HG02840 (cell line): ENCODE measurements around the gene CCSER1.
"Not testable (repeated sequence)": the region's sequence is repeated elsewhere in the genome, so short reads cannot be mapped to it uniquely, and the experiment has no call there.

Source experiments
- ATAC-seq: cut with Tn5 transposase; IDR thresholded peaks from one replicate; pipeline ENCODE4 v1.9.1; 2021; ENCODE audit warnings: mild to moderate bottlenecking, moderate library complexity, moderate number of reproducible peaks; ENCODE audit not compliant: unreplicated experiment, low FRiP score

Gene CCSER1

GRCh38 chr4:90419124-90419711, 292.0 kb downstream of the CCSER1 start:
- ATAC-seq, result no peak

- no peak for ATAC-seq
Observed at GRCh38 chr4:90421161-90421560, 294.0 kb downstream of the CCSER1 start.

GRCh38 chr4:90425893-90426292, 298.7 kb downstream of the CCSER1 start:
- no peak for ATAC-seq

- ATAC-seq, result no peak
Observed at GRCh38 chr4:90438522-90438921, 311.3 kb downstream of the CCSER1 start.

GRCh38 chr4:90441770-90442169, 314.6 kb downstream of the CCSER1 start:
- no peak for ATAC-seq

GRCh38 chr4:90442619-90443018, 315.4 kb downstream of the CCSER1 start:
- ATAC-seq, result no peak

- no peak for ATAC-seq
Observed at GRCh38 chr4:90443231-90443630, 316.0 kb downstream of the CCSER1 start.

GRCh38 chr4:90444904-90445303, 317.7 kb downstream of the CCSER1 start:
- ATAC-seq, result no peak

GRCh38 chr4:90445380-90445779, 318.2 kb downstream of the CCSER1 start:
- ATAC-seq, result no peak

- ATAC-seq, result no peak
Observed at GRCh38 chr4:90449626-90450025, 322.4 kb downstream of the CCSER1 start.

GRCh38 chr4:90456891-90457290, 329.7 kb downstream of the CCSER1 start:
- no peak for ATAC-seq

- ATAC-seq, result no peak
Observed at GRCh38 chr4:90457817-90458216, 330.6 kb downstream of the CCSER1 start.

- no peak for ATAC-seq
Observed at GRCh38 chr4:90458576-90458975, 331.4 kb downstream of the CCSER1 start.

GRCh38 chr4:90474484-90474883, 347.3 kb downstream of the CCSER1 start:
- no peak for ATAC-seq

GRCh38 chr4:90476019-90476418, 348.8 kb downstream of the CCSER1 start:
- ATAC-seq, result no peak

GRCh38 chr4:90476586-90476985, 349.4 kb downstream of the CCSER1 start:
- no peak for ATAC-seq

GRCh38 chr4:90484894-90485293, 357.7 kb downstream of the CCSER1 start:
- ATAC-seq, result not testable (repeated sequence)

- no peak for ATAC-seq
Observed at GRCh38 chr4:90486346-90486745, 359.2 kb downstream of the CCSER1 start.

- no peak for ATAC-seq
Observed at GRCh38 chr4:90495211-90495610, 368.0 kb downstream of the CCSER1 start.

- ATAC-seq, result no peak
Observed at GRCh38 chr4:90495936-90496335, 368.7 kb downstream of the CCSER1 start.

- ATAC-seq, result no peak
Observed at GRCh38 chr4:90498175-90498574, 371.0 kb downstream of the CCSER1 start.

GRCh38 chr4:90503677-90504076, 376.5 kb downstream of the CCSER1 start:
- no peak for ATAC-seq

GRCh38 chr4:90515191-90515590, 388.0 kb downstream of the CCSER1 start:
- no peak for ATAC-seq
